DLD1 (cell line): Measurements from ENCODE around the gene CNTN1.

Experiments used
- in situ Hi-C: cut with HindIII; loops from 2 replicates; pipeline ENCODE4 v1.10.0; 2017; ENCODE audit warnings: low sequenced_read_pairs

Gene CNTN1

GRCh38 chr12:40691913-40692764, at the start of gene CNTN1:
TSS of gene CNTN1 (plus strand) at chr12:40692439.
- in situ Hi-C loops: no loop called here

GRCh38 chr12:40643506-40643905, 48.7 kb upstream of the CNTN1 start:
- in situ Hi-C loops: no loop called here

GRCh38 chr12:40643976-40644375, 48.3 kb upstream of the CNTN1 start:
- in situ Hi-C loops: no loop called here

- in situ Hi-C loops: no loop called here
Measured at GRCh38 chr12:40644708-40645107, 47.5 kb upstream of the CNTN1 start.

- in situ Hi-C loops: no loop called here
Measured at GRCh38 chr12:40645361-40645760, 46.9 kb upstream of the CNTN1 start.

GRCh38 chr12:40646456-40646855, 45.8 kb upstream of the CNTN1 start:
- in situ Hi-C loops: no loop called here

- in situ Hi-C loops: no loop called here
Measured at GRCh38 chr12:40646911-40647310, 45.3 kb upstream of the CNTN1 start.

- in situ Hi-C loops: no loop called here
Measured at GRCh38 chr12:40647651-40648050, 44.6 kb upstream of the CNTN1 start.

- in situ Hi-C loops: no loop called here
Measured at GRCh38 chr12:40648519-40648918, 43.7 kb upstream of the CNTN1 start.

- in situ Hi-C loops: no loop called here
Measured at GRCh38 chr12:40650038-40650704, 42.1 kb upstream of the CNTN1 start.

GRCh38 chr12:40655451-40655850, 36.8 kb upstream of the CNTN1 start:
- in situ Hi-C loops: no loop called here

- in situ Hi-C loops: no loop called here
Measured at GRCh38 chr12:40662366-40662765, 29.9 kb upstream of the CNTN1 start.

- in situ Hi-C loops: no loop called here
Measured at GRCh38 chr12:40663781-40664180, 28.5 kb upstream of the CNTN1 start.

- in situ Hi-C loops: no loop called here
Measured at GRCh38 chr12:40668099-40668529, 24.1 kb upstream of the CNTN1 start.

- in situ Hi-C loops: no loop called here
Measured at GRCh38 chr12:40672741-40673271, 19.4 kb upstream of the CNTN1 start.

GRCh38 chr12:40681148-40681547, 11.1 kb upstream of the CNTN1 start:
- in situ Hi-C loops: no loop called here

- in situ Hi-C loops: no loop called here
Measured at GRCh38 chr12:40684986-40685385, 7.3 kb upstream of the CNTN1 start.

GRCh38 chr12:40688085-40688725, 4.0 kb upstream of the CNTN1 start:
- in situ Hi-C loops: no loop called here

- in situ Hi-C loops: no loop called here
Measured at GRCh38 chr12:40689576-40689975, 2.7 kb upstream of the CNTN1 start.

- in situ Hi-C loops: no loop called here
Measured at GRCh38 chr12:40692765-40693206, 547 bp downstream of the CNTN1 start.

- in situ Hi-C loops: no loop called here
Measured at GRCh38 chr12:40693207-40693821, 1.1 kb downstream of the CNTN1 start.
